ENCODE results near the gene CSAG1. TPM values are rescaled to one million over a fixed set of nuclear protein-coding genes. Genes with fewer than 3 reads are reported as not detected.
"Not testable (repeated sequence)": the region's sequence is repeated elsewhere in the genome, so short reads cannot be mapped to it uniquely, and the experiment has no call there.

Gene CSAG1, protein sequence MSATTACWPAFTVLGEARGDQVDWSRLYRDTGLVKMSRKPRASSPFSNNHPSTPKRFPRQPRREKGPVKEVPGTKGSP
- total RNA-seq (not detected), polyA plus RNA-seq (not detected)
- long read RNA-seq, donor 1: 0 reads
- long read RNA-seq, donor 2: 0 reads
- long read RNA-seq, donor 3: 0 reads

- intact Hi-C loops (cut with DNase I): no loop called here
- ATAC-seq: no peak
Measured at GRCh38 chrX:152733261-152733975, at the start of gene CSAG1, which contains the start of gene MAGEA12. Gene CSAG1 (minus strand): TSS chrX:152733721. CDS start chrX:152732460, 1,261 bp downstream. Gene MAGEA12 (plus strand): TSS chrX:152733757. CDS start chrX:152736162, 2,405 bp downstream.

DNA sequence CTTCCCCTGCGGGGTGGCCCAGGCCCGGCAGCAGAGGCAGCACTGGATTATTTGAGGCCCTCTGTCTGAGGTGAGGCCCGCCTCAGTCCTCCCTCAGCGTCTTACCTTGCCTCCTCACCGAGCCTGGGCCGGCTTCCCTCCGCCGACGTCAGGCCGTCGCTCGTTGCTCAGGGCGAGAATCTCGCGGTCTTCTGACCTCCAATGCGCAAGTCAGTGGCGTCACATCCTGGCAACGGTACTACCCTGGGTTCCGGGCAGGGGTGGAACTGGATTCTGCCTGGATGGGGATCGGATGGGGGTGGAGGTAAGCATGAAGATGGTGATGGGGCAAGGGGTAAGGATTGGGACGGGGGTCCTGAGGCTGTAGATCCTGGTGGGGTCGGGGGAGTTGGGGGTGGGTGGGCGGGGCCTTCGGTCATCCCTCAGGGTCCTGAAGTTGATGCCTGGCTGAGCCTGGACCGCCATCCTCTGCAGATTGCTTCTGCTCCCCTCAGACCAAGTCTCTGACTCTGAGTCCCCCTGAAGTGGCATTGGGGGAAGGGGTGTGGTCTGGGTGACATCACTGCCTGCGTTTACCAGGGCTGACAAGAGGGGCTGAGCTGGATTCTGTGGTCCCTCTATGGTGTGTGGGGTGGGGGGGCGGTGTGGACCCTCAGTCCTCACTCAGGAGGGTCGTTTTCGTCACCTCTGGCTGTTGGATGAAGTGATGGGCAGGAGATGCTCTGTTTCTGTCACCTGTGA is 36.2 kb upstream of the CSAG1 start, which contains the start of gene MAGEA6:
Gene MAGEA6, minus strand, starts transcription at position 141 of the 741 bp plus-strand sequence. CDS start 2,039 bp downstream, outside the sequence.
- H3K4me1 ChIP-seq; H3K27ac ChIP-seq; H3K4me3 ChIP-seq; H3K27me3 ChIP-seq; intact Hi-C loops (cut with DNase I); ATAC-seq; DNase-seq; H3K36me3 ChIP-seq; H3K9me3 ChIP-seq: not testable (repeated sequence)
- 73 to 93% methylated on average over 2 to 3 of the region's 29 CpGs; no CpG with 5 or more reads in 2 of the 4 donors for WGBS, 4 donors

More at GRCh38 chrX:152733261-152733975, at the start of gene CSAG1, which contains the start of gene MAGEA12:
- Histone ChIP-seq H3K27me3 (no peaks in the 10 kb centered on the region), H3K27ac (no peak within 1 kb of the TSS), H3K36me3 (no peaks in the 10 kb centered on the region), H3K4me3 (no peak within 1 kb of the TSS), H3K9me3 (no peaks in the 10 kb centered on the region), H3K4me1 (no peaks in the 10 kb centered on the region)
- 82 to 92% (median 86%) methylated on average over 9 to 19 of the region's 21 CpGs for WGBS, 4 donors
- no peak for DNase-seq
- TF ChIP-seq POLR2A (IDR thresholded peaks at IDR 0.05): no peak
- TF ChIP-seq, protein P1, sequence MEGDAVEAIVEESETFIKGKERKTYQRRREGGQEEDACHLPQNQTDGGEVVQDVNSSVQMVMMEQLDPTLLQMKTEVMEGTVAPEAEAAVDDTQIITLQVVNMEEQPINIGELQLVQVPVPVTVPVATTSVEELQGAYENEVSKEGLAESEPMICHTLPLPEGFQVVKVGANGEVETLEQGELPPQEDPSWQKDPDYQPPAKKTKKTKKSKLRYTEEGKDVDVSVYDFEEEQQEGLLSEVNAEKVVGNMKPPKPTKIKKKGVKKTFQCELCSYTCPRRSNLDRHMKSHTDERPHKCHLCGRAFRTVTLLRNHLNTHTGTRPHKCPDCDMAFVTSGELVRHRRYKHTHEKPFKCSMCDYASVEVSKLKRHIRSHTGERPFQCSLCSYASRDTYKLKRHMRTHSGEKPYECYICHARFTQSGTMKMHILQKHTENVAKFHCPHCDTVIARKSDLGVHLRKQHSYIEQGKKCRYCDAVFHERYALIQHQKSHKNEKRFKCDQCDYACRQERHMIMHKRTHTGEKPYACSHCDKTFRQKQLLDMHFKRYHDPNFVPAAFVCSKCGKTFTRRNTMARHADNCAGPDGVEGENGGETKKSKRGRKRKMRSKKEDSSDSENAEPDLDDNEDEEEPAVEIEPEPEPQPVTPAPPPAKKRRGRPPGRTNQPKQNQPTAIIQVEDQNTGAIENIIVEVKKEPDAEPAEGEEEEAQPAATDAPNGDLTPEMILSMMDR (IDR thresholded peaks at IDR 0.05): no peak

- H3K9me3 ChIP-seq; ATAC-seq; H3K27ac ChIP-seq; intact Hi-C loops (cut with DNase I); H3K27me3 ChIP-seq; H3K4me1 ChIP-seq; DNase-seq; H3K4me3 ChIP-seq; H3K36me3 ChIP-seq: not testable (repeated sequence)
- WGBS, 4 donors: 63 to 79% (median 73%) methylated on average over 6 to 9 of the region's 9 CpGs
Measured at GRCh38 chrX:152766562-152766961, 33.0 kb upstream of the CSAG1 start.

- H3K27ac ChIP-seq; intact Hi-C loops (cut with DNase I): not testable (repeated sequence)
- WGBS, 4 donors: 72 to 87% methylated on average over 3 to 4 of the region's 7 CpGs; no CpG with 5 or more reads in 2 of the 4 donors
Measured at GRCh38 chrX:152761582-152761981, 28.1 kb upstream of the CSAG1 start.

DNA sequence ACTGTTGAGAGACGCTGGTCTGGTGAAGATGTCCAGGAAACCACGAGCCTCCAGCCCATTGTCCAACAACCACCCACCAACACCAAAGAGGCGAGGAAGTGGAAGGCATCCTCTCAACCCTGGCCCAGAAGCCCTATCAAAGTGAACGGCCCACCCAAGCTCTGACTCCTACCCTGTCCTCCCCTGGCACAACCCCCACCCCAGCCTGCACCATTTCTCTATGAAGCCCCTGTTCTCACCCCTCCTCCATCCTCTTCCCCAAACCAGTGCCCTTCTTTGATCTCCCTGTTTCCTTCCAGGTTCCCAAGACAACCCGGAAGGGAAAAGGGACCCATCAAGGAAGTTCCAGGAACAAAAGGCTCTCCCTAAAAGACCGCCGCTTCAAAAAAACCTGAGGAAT is 26.0 kb upstream of the CSAG1 start:
- H3K4me1 ChIP-seq; intact Hi-C loops (cut with DNase I); H3K4me3 ChIP-seq; H3K27me3 ChIP-seq; H3K9me3 ChIP-seq; ATAC-seq; H3K27ac ChIP-seq; H3K36me3 ChIP-seq; DNase-seq: not testable (repeated sequence)
- 74 to 84% (median 80%) methylated on average over 2 to 5 of the region's 7 CpGs for WGBS, 4 donors

More at GRCh38 chrX:152761582-152761981, 28.1 kb upstream of the CSAG1 start:
- H3K27me3 ChIP-seq, H3K36me3 ChIP-seq, H3K9me3 ChIP-seq, DNase-seq, H3K4me3 ChIP-seq, H3K4me1 ChIP-seq: not testable (repeated sequence)
- ATAC-seq: peak in 1 of 4 donors; percentile 37

DNA sequence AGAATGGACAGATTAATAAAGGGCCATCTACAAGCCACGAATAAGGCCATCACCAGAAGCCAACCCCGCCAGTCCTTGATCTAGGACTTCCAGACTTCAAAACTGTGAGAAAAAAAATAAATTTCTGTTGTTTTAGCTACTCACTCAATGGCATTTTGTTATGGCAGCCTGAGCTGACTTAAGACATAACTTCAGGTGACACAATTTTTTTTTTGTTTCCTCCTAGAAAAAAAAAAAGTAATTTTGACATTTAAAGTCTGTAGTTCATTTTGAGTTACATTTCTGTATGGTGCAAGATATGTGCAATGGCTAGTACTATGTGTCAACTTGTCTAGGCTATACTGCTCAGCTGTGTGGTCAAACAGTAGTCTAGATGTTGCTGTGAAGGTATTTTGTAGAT is 25.4 kb upstream of the CSAG1 start, which contains the start of gene CSAG3:
Gene CSAG3, plus strand, starts transcription at position 301 of the 400 bp plus-strand sequence.
- H3K4me1 ChIP-seq; H3K27me3 ChIP-seq; DNase-seq; H3K9me3 ChIP-seq; H3K36me3 ChIP-seq; intact Hi-C loops (cut with DNase I); ATAC-seq; H3K4me3 ChIP-seq; H3K27ac ChIP-seq: not testable (repeated sequence)
- WGBS, 4 donors: no CpG with 5 or more reads among the region's 2 CpGs

DNA sequence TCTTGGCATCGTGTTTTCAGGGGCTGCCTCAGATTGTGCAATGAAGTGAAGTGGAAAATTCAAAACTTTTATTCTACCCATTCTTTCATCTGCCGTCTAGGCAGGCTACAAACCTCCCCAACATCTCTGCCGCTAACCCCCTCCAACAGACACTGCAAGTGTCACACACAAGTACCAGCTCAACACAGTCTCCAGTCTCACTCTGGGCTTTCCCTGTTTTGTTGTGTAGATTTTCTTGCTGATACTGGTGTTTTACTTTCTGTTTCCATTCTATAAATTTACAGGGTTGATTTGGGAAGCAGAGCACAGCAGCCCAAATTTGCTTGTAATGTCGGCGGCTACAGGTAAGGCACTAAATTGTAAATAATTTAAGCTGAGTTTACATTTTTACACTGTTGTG is 21.4 kb upstream of the CSAG1 start:
- H3K4me3 ChIP-seq; H3K27ac ChIP-seq; intact Hi-C loops (cut with DNase I); H3K9me3 ChIP-seq; DNase-seq; ATAC-seq; H3K4me1 ChIP-seq; H3K27me3 ChIP-seq; H3K36me3 ChIP-seq: not testable (repeated sequence)
- no CpG with 5 or more reads among the region's 5 CpGs for WGBS, 4 donors

GRCh38 chrX:152753686-152754650 is 20.4 kb upstream of the CSAG1 start, which contains the start of gene MAGEA2:
Gene MAGEA2 (minus strand): TSS chrX:152753842. CDS start chrX:152751363, 2,479 bp downstream.
- H3K27me3 ChIP-seq; ATAC-seq; intact Hi-C loops (cut with DNase I); DNase-seq; H3K4me1 ChIP-seq; H3K27ac ChIP-seq; H3K4me3 ChIP-seq; H3K9me3 ChIP-seq; H3K36me3 ChIP-seq: not testable (repeated sequence)
- WGBS, 4 donors: no CpG with 5 or more reads among the region's 35 CpGs

Measured in heart left ventricle (tissue), 16 donors.